GM10248 (cell line): Measurements from ENCODE around the gene ZMYND11.
"Not testable (repeated sequence)": the region's sequence is repeated elsewhere in the genome, so short reads cannot be mapped to it uniquely, and the experiment has no call there.

Experiments
- CTCF ChIA-PET: fragments of 300-600 bp; sonication (Branson Sonifier 250); formaldehyde crosslinking; extraction: SDS; loops from one replicate; lab custom pipeline; 2021; ENCODE audit warnings: antibody characterized with exemption; lab: Yijun Ruan, JAX
- POLR2A ChIA-PET: fragments of 350-650 bp; sonication (Branson Sonifier 250); formaldehyde crosslinking; extraction: SDS; loops from one replicate; lab custom pipeline; 2020; ENCODE audit warnings: antibody characterized with exemption; lab: Yijun Ruan, JAX
- DNase-seq: peaks from one replicate; pipeline ENCODE4 v3.0.0; 2012; ENCODE audit errors: extremely low spot score
- CTCF ChIP-seq: IDR thresholded peaks from 2 replicates; pipeline ENCODE4 v1.5.1; 2012; ENCODE audit warnings: mild to moderate bottlenecking, low read depth; ENCODE audit errors: extremely low read depth, missing control alignments, control extremely low read depth

Gene ZMYND11

GRCh38 chr10:290026-290725, 154.9 kb downstream of the ZMYND11 start:
- no peak for DNase-seq
- CTCF ChIA-PET: no interaction called here
- TF ChIP-seq CTCF: no peak
- POLR2A ChIA-PET: no interaction called here

- no peak for TF ChIP-seq CTCF
- no peak for DNase-seq
- POLR2A ChIA-PET: no interaction called here
- CTCF ChIA-PET: interaction anchor here (1.4 kb wide), 2 partner anchors 9 to 18 kb away, joined by 3 to 4 read pairs; no protein-coding TSS in a partner anchor
Observed at GRCh38 chr10:293636-294035, 158.4 kb downstream of the ZMYND11 start.

GRCh38 chr10:297567-297966, 162.3 kb downstream of the ZMYND11 start:
- no peak for TF ChIP-seq CTCF
- POLR2A ChIA-PET: no interaction called here
- CTCF ChIA-PET: no interaction called here
- no peak for DNase-seq

GRCh38 chr10:298033-298432, 162.8 kb downstream of the ZMYND11 start:
- ChIA-PET CTCF (no interaction called here), POLR2A (no interaction called here)
- no peak for DNase-seq
- TF ChIP-seq CTCF: no peak

GRCh38 chr10:299512-299911, 164.3 kb downstream of the ZMYND11 start:
- ChIA-PET POLR2A (no interaction called here), CTCF (no interaction called here)
- no peak for TF ChIP-seq CTCF
- DNase-seq: no peak

- POLR2A ChIA-PET: no interaction called here
- CTCF ChIA-PET: no interaction called here
- DNase-seq: no peak
- TF ChIP-seq CTCF: no peak
Observed at GRCh38 chr10:299969-300368, 164.7 kb downstream of the ZMYND11 start.

GRCh38 chr10:300580-300979, 165.3 kb downstream of the ZMYND11 start:
- POLR2A ChIA-PET, DNase-seq, CTCF ChIA-PET: not testable (repeated sequence)
